ENCODE measurements around the gene CDC42BPB.

CDC42BPB gene

GRCh38 chr14:103085106-103086091 is 28.1 kb upstream of the CDC42BPB start:
- TF ChIP-seq, protein P1, sequence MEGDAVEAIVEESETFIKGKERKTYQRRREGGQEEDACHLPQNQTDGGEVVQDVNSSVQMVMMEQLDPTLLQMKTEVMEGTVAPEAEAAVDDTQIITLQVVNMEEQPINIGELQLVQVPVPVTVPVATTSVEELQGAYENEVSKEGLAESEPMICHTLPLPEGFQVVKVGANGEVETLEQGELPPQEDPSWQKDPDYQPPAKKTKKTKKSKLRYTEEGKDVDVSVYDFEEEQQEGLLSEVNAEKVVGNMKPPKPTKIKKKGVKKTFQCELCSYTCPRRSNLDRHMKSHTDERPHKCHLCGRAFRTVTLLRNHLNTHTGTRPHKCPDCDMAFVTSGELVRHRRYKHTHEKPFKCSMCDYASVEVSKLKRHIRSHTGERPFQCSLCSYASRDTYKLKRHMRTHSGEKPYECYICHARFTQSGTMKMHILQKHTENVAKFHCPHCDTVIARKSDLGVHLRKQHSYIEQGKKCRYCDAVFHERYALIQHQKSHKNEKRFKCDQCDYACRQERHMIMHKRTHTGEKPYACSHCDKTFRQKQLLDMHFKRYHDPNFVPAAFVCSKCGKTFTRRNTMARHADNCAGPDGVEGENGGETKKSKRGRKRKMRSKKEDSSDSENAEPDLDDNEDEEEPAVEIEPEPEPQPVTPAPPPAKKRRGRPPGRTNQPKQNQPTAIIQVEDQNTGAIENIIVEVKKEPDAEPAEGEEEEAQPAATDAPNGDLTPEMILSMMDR (IDR thresholded peaks at IDR 0.05; ENCODE audit: low read depth, low read length) = peak; percentile 24; the same call in 1 of the 2 replicates
- no peak overlapping the region for H3K4me3 ChIP-seq (ENCODE audit: low read depth, low read length)

- TF ChIP-seq, protein P1 (IDR thresholded peaks at IDR 0.05; ENCODE audit: low read depth, low read length) = no peak
- no peak within 1 kb of the TSS for H3K4me3 ChIP-seq (ENCODE audit: low read depth, low read length)
These were observed 26.9 kb upstream of the CDC42BPB start, which contains the start of gene LBHD2 for GRCh38 chr14:103084021-103084919. TSS of gene LBHD2 (plus strand) at chr14:103084210. CDS start at chr14:103086013, 1,803 bp downstream.

DNA sequence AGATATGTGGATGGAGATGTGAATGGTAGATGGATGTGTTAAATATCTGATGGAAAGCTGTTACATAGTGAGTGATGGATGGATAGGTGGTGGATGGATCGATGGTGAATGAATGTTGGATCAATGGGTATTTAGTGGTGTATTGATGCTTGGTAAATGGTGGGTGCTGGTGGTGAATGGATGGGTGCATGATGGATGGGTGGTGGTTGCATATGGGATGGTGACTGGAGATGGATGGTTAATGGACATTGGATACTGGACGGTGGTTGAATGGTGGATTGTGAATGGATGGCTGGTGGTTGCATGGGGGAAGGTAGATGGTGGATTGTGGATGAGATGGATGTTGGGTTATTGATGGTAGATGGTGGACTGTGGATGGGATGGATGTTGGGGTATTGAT is 24.6 kb upstream of the CDC42BPB start:
- no peak overlapping the region for H3K4me3 ChIP-seq (ENCODE audit: low read depth, low read length)
- TF ChIP-seq, protein P1 (IDR thresholded peaks at IDR 0.05; ENCODE audit: low read depth, low read length) = no peak

DNA sequence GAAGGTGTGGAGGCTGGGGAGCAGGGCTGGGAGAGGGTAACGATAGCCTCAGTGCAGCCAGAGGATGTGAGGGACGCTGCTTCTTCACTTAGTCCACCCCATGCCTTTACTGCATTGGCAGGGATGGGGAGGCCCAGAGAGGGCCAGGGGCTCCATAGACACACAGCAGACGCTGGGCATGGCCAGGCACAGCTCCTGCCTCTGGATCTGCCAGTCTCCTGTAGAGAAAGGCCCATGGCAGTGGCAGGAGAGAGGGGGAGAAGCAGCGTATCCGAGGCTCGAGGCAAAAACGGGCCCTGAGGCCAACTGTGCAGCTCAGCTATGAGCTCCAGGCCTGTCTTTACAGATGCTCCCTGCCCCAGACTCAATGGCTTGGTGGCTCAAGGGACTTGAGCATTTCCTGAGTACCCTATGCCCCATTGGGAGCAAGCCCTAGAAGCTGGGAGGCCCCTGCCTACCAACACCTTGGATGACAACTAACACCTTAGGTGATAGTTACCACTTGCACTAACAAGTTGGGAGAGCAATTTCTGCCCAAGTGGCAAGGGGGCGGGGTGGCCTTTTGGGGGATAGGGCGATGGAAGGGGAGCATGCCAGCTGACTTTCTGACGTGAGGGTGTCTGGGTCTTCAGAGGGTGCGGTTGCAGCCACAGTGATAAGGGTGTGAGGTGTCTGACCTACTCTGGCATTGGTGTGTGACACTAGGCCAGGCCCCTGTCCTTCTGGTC is 21.7 kb upstream of the CDC42BPB start:
- H3K4me3 ChIP-seq (ENCODE audit: low read depth, low read length) = no peak overlapping the region
- TF ChIP-seq, protein P1 (IDR thresholded peaks at IDR 0.05; ENCODE audit: low read depth, low read length) = no peak

DNA sequence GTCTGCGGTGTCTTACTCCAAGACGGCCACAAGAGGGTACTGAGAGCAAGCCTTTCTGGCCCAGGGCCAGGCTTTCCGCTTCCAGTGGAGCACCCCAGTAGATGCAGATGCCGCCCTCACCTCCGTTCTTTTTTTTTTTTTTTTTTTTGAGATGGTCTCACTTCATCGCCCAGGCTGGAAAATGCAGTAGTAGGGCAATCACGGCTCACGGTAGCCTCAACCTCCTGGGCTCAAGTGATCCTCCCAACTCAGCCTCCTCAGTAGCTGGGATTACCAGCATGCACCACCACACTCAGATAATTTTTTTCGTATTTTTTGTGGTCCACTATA is 21.0 kb upstream of the CDC42BPB start:
- no peak overlapping the region for H3K4me3 ChIP-seq (ENCODE audit: low read depth, low read length)
- TF ChIP-seq, protein P1 (IDR thresholded peaks at IDR 0.05; ENCODE audit: low read depth, low read length) = peak; percentile 91

GRCh38 chr14:103074729-103075367 is 17.5 kb upstream of the CDC42BPB start:
- H3K4me3 ChIP-seq (ENCODE audit: low read depth, low read length) = peak overlapping the region; percentile 56
- TF ChIP-seq, protein P1 (IDR thresholded peaks at IDR 0.05; ENCODE audit: low read depth, low read length) = no peak

All from WI38 (cell line).